Measurements from ENCODE around the gene MAD1L1.

MAD1L1 gene

GRCh38 chr7:1974290-1975101, 258.2 kb downstream of the MAD1L1 start:
- H3K14ac ChIP-seq (ENCODE audit: low read length): no peak overlapping the region
- H3K9ac ChIP-seq (ENCODE audit: low read length): no peak overlapping the region
- WGBS (ENCODE audit: extremely low coverage, insufficient coverage, insufficient read length): no CpG with 5 or more reads among the region's 19 CpGs
- H2AFZ ChIP-seq (ENCODE audit: insufficient read depth, low read length, poor library complexity): no peak overlapping the region
- no peak overlapping the region for H2BK5ac ChIP-seq (ENCODE audit: low read depth, low read length, poor library complexity)
- no peak overlapping the region for H4K8ac ChIP-seq (ENCODE audit: low read depth, low read length)
- peaks cover 18 to 20% of the 10 kb centered on the region in 2 experiments for H3K36me3 ChIP-seq (ENCODE audit: control insufficient read depth in 1 of 2, insufficient read depth in 2 of 2, low read length in 2 of 2)
- H3K79me2 ChIP-seq (ENCODE audit: control insufficient read depth, insufficient read depth, low read length, poor library complexity): no peaks in the 10 kb centered on the region
- H2BK12ac ChIP-seq (ENCODE audit: low read length): no peak overlapping the region
- H3K27ac ChIP-seq (ENCODE audit: low read depth, low read length): no peak overlapping the region
- no peak overlapping the region for H4K12ac ChIP-seq (ENCODE audit: low read depth, low read length)
- DNase-seq: no peak
- no peak overlapping the region for H4K91ac ChIP-seq (ENCODE audit: low read depth, low read length)
- no peaks in the 10 kb centered on the region for H3K4me1 ChIP-seq (ENCODE audit: control insufficient read depth in 1 of 2, insufficient read depth in 2 of 2, low read length in 2 of 2)
- no peak overlapping the region for H2BK120ac ChIP-seq (ENCODE audit: insufficient read depth, low read length, poor library complexity)
- H3K23ac ChIP-seq (ENCODE audit: low read length): no peak overlapping the region
- H3K18ac ChIP-seq (ENCODE audit: low read length): no peak overlapping the region
- H3K4ac ChIP-seq (ENCODE audit: low read depth, low read length): no peak overlapping the region
- peaks cover 16% of the 10 kb centered on the region for H3K9me3 ChIP-seq (ENCODE audit: insufficient read depth, low read depth, low read length)
- H3K4me3 ChIP-seq (ENCODE audit: low read depth, low read length): no peak overlapping the region
- no peaks in the 10 kb centered on the region for H3K79me1 ChIP-seq (ENCODE audit: low read length)
- H2AK5ac ChIP-seq (ENCODE audit: low read length): no peak overlapping the region
- H3K27me3 ChIP-seq (ENCODE audit: insufficient read depth, low read length): no peaks in the 10 kb centered on the region
- no peak overlapping the region for H3K4me2 ChIP-seq (ENCODE audit: low read length)

- Histone ChIP-seq H4K12ac (ENCODE audit: low read depth, low read length) (no peak overlapping the region), H3K4me2 (ENCODE audit: low read length) (no peak overlapping the region), H4K8ac (ENCODE audit: low read depth, low read length) (no peak overlapping the region), H4K91ac (ENCODE audit: low read depth, low read length) (no peak overlapping the region), H3K27me3 (ENCODE audit: insufficient read depth, low read length) (no peaks in the 10 kb centered on the region), H3K4ac (ENCODE audit: low read depth, low read length) (no peak overlapping the region), H3K79me1 (ENCODE audit: low read length) (no peaks in the 10 kb centered on the region), H2BK120ac (ENCODE audit: insufficient read depth, low read length, poor library complexity) (no peak overlapping the region), H3K79me2 (ENCODE audit: control insufficient read depth, insufficient read depth, low read length, poor library complexity) (no peaks in the 10 kb centered on the region), H2AFZ (ENCODE audit: insufficient read depth, low read length, poor library complexity) (no peak overlapping the region), H3K9me3 (ENCODE audit: insufficient read depth, low read depth, low read length) (peaks cover 16% of the 10 kb centered on the region), H2AK5ac (ENCODE audit: low read length) (no peak overlapping the region), H2BK12ac (ENCODE audit: low read length) (no peak overlapping the region), H3K14ac (ENCODE audit: low read length) (no peak overlapping the region), H3K4me3 (ENCODE audit: low read depth, low read length) (no peak overlapping the region), H3K27ac (ENCODE audit: low read depth, low read length) (no peak overlapping the region), H3K18ac (ENCODE audit: low read length) (no peak overlapping the region), H3K4me1 (ENCODE audit: control insufficient read depth in 1 of 2, insufficient read depth in 2 of 2, low read length in 2 of 2) (no peaks in the 10 kb centered on the region), H3K23ac (ENCODE audit: low read length) (no peak overlapping the region), H3K9ac (ENCODE audit: low read length) (no peak overlapping the region), H3K36me3 (ENCODE audit: control insufficient read depth in 1 of 2, insufficient read depth in 2 of 2, low read length in 2 of 2) (peaks cover 12 to 17% of the 10 kb centered on the region in 2 experiments), H2BK5ac (ENCODE audit: low read depth, low read length, poor library complexity) (no peak overlapping the region)
- no CpG with 5 or more reads among the region's 33 CpGs for WGBS (ENCODE audit: extremely low coverage, insufficient coverage, insufficient read length)
- no peak for DNase-seq
Measured at GRCh38 chr7:1973321-1974251, 259.2 kb downstream of the MAD1L1 start.

GRCh38 chr7:1972744-1973143, 260.0 kb downstream of the MAD1L1 start:
- no peak overlapping the region for H3K4ac ChIP-seq (ENCODE audit: low read depth, low read length)
- H3K27ac ChIP-seq (ENCODE audit: low read depth, low read length): no peak overlapping the region
- H3K79me2 ChIP-seq (ENCODE audit: control insufficient read depth, insufficient read depth, low read length, poor library complexity): no peaks in the 10 kb centered on the region
- H3K79me1 ChIP-seq (ENCODE audit: low read length): no peaks in the 10 kb centered on the region
- H2BK12ac ChIP-seq (ENCODE audit: low read length): no peak overlapping the region
- H2BK120ac ChIP-seq (ENCODE audit: insufficient read depth, low read length, poor library complexity): no peak overlapping the region
- no peaks in the 10 kb centered on the region for H3K27me3 ChIP-seq (ENCODE audit: insufficient read depth, low read length)
- peaks cover 8% of the 10 kb centered on the region for H3K9me3 ChIP-seq (ENCODE audit: insufficient read depth, low read depth, low read length)
- no peak overlapping the region for H3K14ac ChIP-seq (ENCODE audit: low read length)
- peaks cover 11 to 22% of the 10 kb centered on the region in 2 experiments for H3K36me3 ChIP-seq (ENCODE audit: control insufficient read depth in 1 of 2, insufficient read depth in 2 of 2, low read length in 2 of 2)
- H2BK5ac ChIP-seq (ENCODE audit: low read depth, low read length, poor library complexity): no peak overlapping the region
- H3K4me2 ChIP-seq (ENCODE audit: low read length): no peak overlapping the region
- H4K8ac ChIP-seq (ENCODE audit: low read depth, low read length): no peak overlapping the region
- no peak overlapping the region for H3K9ac ChIP-seq (ENCODE audit: low read length)
- no peak overlapping the region for H2AFZ ChIP-seq (ENCODE audit: insufficient read depth, low read length, poor library complexity)
- WGBS (ENCODE audit: extremely low coverage, insufficient coverage, insufficient read length): no CpG with 5 or more reads among the region's 9 CpGs
- no peak for DNase-seq
- H2AK5ac ChIP-seq (ENCODE audit: low read length): no peak overlapping the region
- H3K23ac ChIP-seq (ENCODE audit: low read length): no peak overlapping the region
- H3K18ac ChIP-seq (ENCODE audit: low read length): no peak overlapping the region
- H4K12ac ChIP-seq (ENCODE audit: low read depth, low read length): no peak overlapping the region
- H3K4me1 ChIP-seq (ENCODE audit: control insufficient read depth in 1 of 2, insufficient read depth in 2 of 2, low read length in 2 of 2): no peaks in the 10 kb centered on the region
- H3K4me3 ChIP-seq (ENCODE audit: low read depth, low read length): no peak overlapping the region
- H4K91ac ChIP-seq (ENCODE audit: low read depth, low read length): no peak overlapping the region

DNA sequence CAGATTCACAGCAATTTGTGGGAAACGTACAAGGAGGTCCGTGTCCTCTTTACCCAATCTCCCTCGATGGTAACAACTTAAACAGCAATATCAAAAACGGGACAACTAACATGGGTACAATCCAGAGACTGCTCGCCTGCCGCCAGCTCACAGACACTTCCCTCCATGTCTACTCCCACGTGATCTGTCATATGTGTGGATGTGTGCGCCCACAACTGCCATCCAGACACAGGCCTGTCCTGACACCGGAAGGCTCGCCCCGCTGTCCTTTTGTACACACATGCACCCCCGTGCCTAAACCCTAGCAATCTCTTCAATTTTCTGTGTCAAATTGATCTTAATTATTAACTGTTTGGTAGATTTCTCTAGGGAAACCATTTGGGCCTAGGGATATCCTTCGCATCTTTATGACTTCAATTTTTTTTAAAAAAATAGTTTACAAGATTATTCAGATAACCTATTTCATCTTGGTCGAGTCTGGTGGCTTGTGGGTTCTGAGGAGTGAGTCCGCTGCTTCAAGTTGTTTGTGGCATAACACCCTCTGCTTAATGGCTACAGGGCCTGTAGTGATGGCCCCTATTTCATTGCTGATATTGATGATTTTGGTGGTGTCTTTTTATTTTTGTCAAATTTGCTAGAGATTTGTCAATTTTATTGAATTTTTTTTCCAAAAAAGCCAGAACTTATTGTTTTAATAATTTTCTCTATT, 260.6 kb downstream of the MAD1L1 start:
- no peaks in the 10 kb centered on the region for H3K79me1 ChIP-seq (ENCODE audit: low read length)

More for the DNA sequence above, 260.6 kb downstream of the MAD1L1 start:
- no peaks in the 10 kb centered on the region for H3K79me2 ChIP-seq (ENCODE audit: control insufficient read depth, insufficient read depth, low read length, poor library complexity)
- H2BK120ac ChIP-seq (ENCODE audit: insufficient read depth, low read length, poor library complexity): no peak overlapping the region
- no CpG with 5 or more reads among the region's 15 CpGs for WGBS (ENCODE audit: extremely low coverage, insufficient coverage, insufficient read length)
- H2AFZ ChIP-seq (ENCODE audit: insufficient read depth, low read length, poor library complexity): no peak overlapping the region
- no peak for DNase-seq
- H3K4me1 ChIP-seq (ENCODE audit: control insufficient read depth in 1 of 2, insufficient read depth in 2 of 2, low read length in 2 of 2): no peaks in the 10 kb centered on the region
- H3K18ac ChIP-seq (ENCODE audit: low read length): no peak overlapping the region
- no peak overlapping the region for H2BK5ac ChIP-seq (ENCODE audit: low read depth, low read length, poor library complexity)
- H3K9ac ChIP-seq (ENCODE audit: low read length): no peak overlapping the region
- no peak overlapping the region for H3K4me3 ChIP-seq (ENCODE audit: low read depth, low read length)
- no peak overlapping the region for H3K23ac ChIP-seq (ENCODE audit: low read length)
- H3K4ac ChIP-seq (ENCODE audit: low read depth, low read length): no peak overlapping the region
- H3K36me3 ChIP-seq (ENCODE audit: control insufficient read depth in 1 of 2, insufficient read depth in 2 of 2, low read length in 2 of 2): peaks cover 8 to 22% of the 10 kb centered on the region in 2 experiments
- H2AK5ac ChIP-seq (ENCODE audit: low read length): no peak overlapping the region
- no peak overlapping the region for H3K27ac ChIP-seq (ENCODE audit: low read depth, low read length)
- no peak overlapping the region for H4K12ac ChIP-seq (ENCODE audit: low read depth, low read length)
- no peak overlapping the region for H2BK12ac ChIP-seq (ENCODE audit: low read length)
- H4K8ac ChIP-seq (ENCODE audit: low read depth, low read length): no peak overlapping the region
- peaks cover 3% of the 10 kb centered on the region for H3K9me3 ChIP-seq (ENCODE audit: insufficient read depth, low read depth, low read length)
- H4K91ac ChIP-seq (ENCODE audit: low read depth, low read length): no peak overlapping the region
- no peak overlapping the region for H3K14ac ChIP-seq (ENCODE audit: low read length)
- H3K27me3 ChIP-seq (ENCODE audit: insufficient read depth, low read length): no peaks in the 10 kb centered on the region
- H3K4me2 ChIP-seq (ENCODE audit: low read length): no peak overlapping the region

Data from trophoblast cell (in vitro differentiated cells and primary cell).